Hepatocyte (in vitro differentiated cells): ENCODE measurements around the gene TMEM259. TPM values are rescaled to one million over a fixed set of nuclear protein-coding genes. Genes with fewer than 3 reads are reported as not detected.

Experiments used
- DNase-seq: peaks from one replicate; pipeline ENCODE4 v3.0.0-alpha.2; 2016; ENCODE audit warnings: low spot score
- H2AFZ ChIP-seq: fragments of 200-600 bp; sonication (generic); 2 replicates; pipeline ENCODE4 v1.6.0; 2016; ENCODE audit warnings: antibody characterized with exemption, mild to moderate bottlenecking
- H3K27ac ChIP-seq: fragments of 200-600 bp; sonication (generic); 2 replicates; pipeline ENCODE4 v1.5.1; 2016; ENCODE audit warnings: mild to moderate bottlenecking
- H3K27me3 ChIP-seq: fragments of 200-600 bp; sonication (generic); 2 replicates; pipeline ENCODE4 v1.6.1; 2016
- H3K36me3 ChIP-seq: fragments of 200-600 bp; sonication (generic); replicated peaks from 2 replicates; pipeline ENCODE4 v1.5.1; 2016; ENCODE audit warnings: low read depth; ENCODE audit not compliant: insufficient read depth
- H3K4me1 ChIP-seq: fragments of 200-600 bp; sonication (generic); 2 replicates; pipeline ENCODE4 v1.5.1; 2016; ENCODE audit warnings: mild to moderate bottlenecking, moderate library complexity; ENCODE audit not compliant: insufficient read depth
- H3K4me2 ChIP-seq: fragments of 200-600 bp; sonication (generic); 2 replicates; pipeline ENCODE4 v1.6.0; 2016
- H3K4me3 ChIP-seq: fragments of 200-600 bp; sonication (generic); 2 replicates; pipeline ENCODE4 v1.5.1; 2016; ENCODE audit warnings: mild to moderate bottlenecking
- H3K79me2 ChIP-seq: fragments of 200-600 bp; sonication (generic); 2 replicates; pipeline ENCODE4 v1.6.0; 2017; ENCODE audit warnings: mild to moderate bottlenecking
- H3K9me2 ChIP-seq: fragments of 200-600 bp; sonication (generic); replicated peaks from 2 replicates; pipeline ENCODE4 v1.6.0; 2017; ENCODE audit warnings: mild to moderate bottlenecking; ENCODE audit not compliant: insufficient read depth
- H3K9me3 ChIP-seq: fragments of 200-600 bp; sonication (generic); 2 replicates; pipeline ENCODE4 v1.5.1; 2016; ENCODE audit warnings: low read depth, mild to moderate bottlenecking
- H4K20me1 ChIP-seq: fragments of 200-600 bp; sonication (generic); 2 replicates; pipeline ENCODE4 v1.6.0; 2016; ENCODE audit warnings: mild to moderate bottlenecking; ENCODE audit not compliant: insufficient read depth, poor library complexity, severe bottlenecking
- EZH2 ChIP-seq: fragments of 200-600 bp; sonication (generic); IDR thresholded peaks from 2 replicates; pipeline ENCODE4 v1.6.1; 2016; ENCODE audit warnings: antibody characterized with exemption, mild to moderate bottlenecking, borderline replicate concordance
- EZH2phosphoT487 ChIP-seq: fragments of 200-600 bp; sonication (generic); IDR thresholded peaks from one replicate; pipeline ENCODE4 v1.6.1; 2018; ENCODE audit warnings: antibody characterized with exemption, mild to moderate bottlenecking, low read depth, moderate library complexity; ENCODE audit not compliant: unreplicated experiment, severe bottlenecking
- WGBS: methylation state at CpG from one replicate; pipeline ENCODE4 v1.1.6; 2016; ENCODE audit warnings: low lambda C conversion rate; ENCODE audit errors: missing lambda C conversion rate; 5-methylcytosine and 5-hydroxymethylcytosine counted together
- polyA plus RNA-seq: library from polyadenylated mRNA; unstranded; fragments of >200 nt; fragmentation: Nextera tagmentation; extraction: Ambion mirVana; gene quantifications from 2 replicates; pipeline ENCODE4 v1.2.1, GENCODE V29; 2016
- total RNA-seq: library from RNA; depleted of rRNA; stranded (reverse); fragments of >200 nt; gene quantifications from 2 replicates; pipeline ENCODE4 v1.2.3, GENCODE V29; 2014
- TF ChIP-seq, protein P1 (sequence below): fragments of 200-600 bp; sonication (generic); IDR thresholded peaks from 2 replicates; pipeline ENCODE4 v1.5.1; 2016; ENCODE audit warnings: antibody characterized with exemption, mild to moderate bottlenecking; ENCODE audit not compliant: poor library complexity

Gene TMEM259
- total and polyA plus RNA-seq, 2 experiments from 2014 or later: 169 to 311 TPM

DNA sequence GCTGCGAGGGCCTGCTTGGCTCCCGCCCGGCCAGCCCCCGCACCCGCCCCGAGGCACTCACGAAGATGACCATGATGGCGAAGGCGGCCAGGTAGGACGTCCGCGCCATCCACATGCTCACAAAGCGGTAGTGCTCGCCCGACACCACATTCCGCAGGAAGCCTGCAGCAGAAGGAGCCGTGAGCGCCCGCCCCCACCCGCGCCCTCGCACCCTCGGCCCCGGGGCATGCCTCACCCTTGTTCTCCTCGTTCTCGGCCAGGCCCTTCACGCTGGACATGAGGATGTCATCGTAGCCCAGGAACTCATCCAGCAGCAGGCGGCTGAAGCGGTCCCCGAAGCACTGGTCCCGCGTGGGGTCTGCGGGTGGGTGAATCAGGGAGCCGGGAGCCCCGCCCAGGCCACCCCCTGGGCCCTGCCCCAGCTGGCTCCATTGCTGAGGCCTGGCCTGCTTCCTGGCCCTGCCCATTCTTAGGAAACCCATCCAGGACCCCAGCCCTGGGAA is 9.0 kb downstream of the TMEM259 start:
- Histone ChIP-seq H2AFZ (no peak overlapping the region), H3K9me2 (no peaks in the 10 kb centered on the region), H3K4me3 (no peak overlapping the region), H3K79me2 (peaks cover 36% of the 10 kb centered on the region), H3K27me3 (no peaks in the 10 kb centered on the region), H3K4me1 (peaks cover 12% of the 10 kb centered on the region), H4K20me1 (peaks cover 28% of the 10 kb centered on the region), H3K9me3 (no peaks in the 10 kb centered on the region), H3K27ac (no peak overlapping the region), H3K36me3 (no peaks in the 10 kb centered on the region), H3K4me2 (no peak overlapping the region)
- DNase-seq: no peak
- TF ChIP-seq EZH2phosphoT487 (no peak), EZH2 (no peak)
- TF ChIP-seq, protein P1, sequence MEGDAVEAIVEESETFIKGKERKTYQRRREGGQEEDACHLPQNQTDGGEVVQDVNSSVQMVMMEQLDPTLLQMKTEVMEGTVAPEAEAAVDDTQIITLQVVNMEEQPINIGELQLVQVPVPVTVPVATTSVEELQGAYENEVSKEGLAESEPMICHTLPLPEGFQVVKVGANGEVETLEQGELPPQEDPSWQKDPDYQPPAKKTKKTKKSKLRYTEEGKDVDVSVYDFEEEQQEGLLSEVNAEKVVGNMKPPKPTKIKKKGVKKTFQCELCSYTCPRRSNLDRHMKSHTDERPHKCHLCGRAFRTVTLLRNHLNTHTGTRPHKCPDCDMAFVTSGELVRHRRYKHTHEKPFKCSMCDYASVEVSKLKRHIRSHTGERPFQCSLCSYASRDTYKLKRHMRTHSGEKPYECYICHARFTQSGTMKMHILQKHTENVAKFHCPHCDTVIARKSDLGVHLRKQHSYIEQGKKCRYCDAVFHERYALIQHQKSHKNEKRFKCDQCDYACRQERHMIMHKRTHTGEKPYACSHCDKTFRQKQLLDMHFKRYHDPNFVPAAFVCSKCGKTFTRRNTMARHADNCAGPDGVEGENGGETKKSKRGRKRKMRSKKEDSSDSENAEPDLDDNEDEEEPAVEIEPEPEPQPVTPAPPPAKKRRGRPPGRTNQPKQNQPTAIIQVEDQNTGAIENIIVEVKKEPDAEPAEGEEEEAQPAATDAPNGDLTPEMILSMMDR: no peak
- WGBS: 95% methylated on average over 24 of the region's 36 CpGs

- Histone ChIP-seq H4K20me1 (peaks cover 18% of the 10 kb centered on the region), H3K9me2 (no peaks in the 10 kb centered on the region), H3K27ac (no peak overlapping the region), H3K36me3 (no peaks in the 10 kb centered on the region), H3K27me3 (no peaks in the 10 kb centered on the region), H2AFZ (no peak overlapping the region), H3K79me2 (peaks cover 25% of the 10 kb centered on the region), H3K4me1 (peaks cover 4% of the 10 kb centered on the region), H3K9me3 (no peaks in the 10 kb centered on the region), H3K4me3 (no peak overlapping the region), H3K4me2 (no peak overlapping the region)
- WGBS: 98% methylated on average over 38 of the region's 56 CpGs
- no peak for DNase-seq
- TF ChIP-seq, protein P1: no peak
- TF ChIP-seq EZH2 (no peak), EZH2phosphoT487 (no peak)
Observed at GRCh38 chr19:1010586-1011510, 10.1 kb downstream of the TMEM259 start.

DNA sequence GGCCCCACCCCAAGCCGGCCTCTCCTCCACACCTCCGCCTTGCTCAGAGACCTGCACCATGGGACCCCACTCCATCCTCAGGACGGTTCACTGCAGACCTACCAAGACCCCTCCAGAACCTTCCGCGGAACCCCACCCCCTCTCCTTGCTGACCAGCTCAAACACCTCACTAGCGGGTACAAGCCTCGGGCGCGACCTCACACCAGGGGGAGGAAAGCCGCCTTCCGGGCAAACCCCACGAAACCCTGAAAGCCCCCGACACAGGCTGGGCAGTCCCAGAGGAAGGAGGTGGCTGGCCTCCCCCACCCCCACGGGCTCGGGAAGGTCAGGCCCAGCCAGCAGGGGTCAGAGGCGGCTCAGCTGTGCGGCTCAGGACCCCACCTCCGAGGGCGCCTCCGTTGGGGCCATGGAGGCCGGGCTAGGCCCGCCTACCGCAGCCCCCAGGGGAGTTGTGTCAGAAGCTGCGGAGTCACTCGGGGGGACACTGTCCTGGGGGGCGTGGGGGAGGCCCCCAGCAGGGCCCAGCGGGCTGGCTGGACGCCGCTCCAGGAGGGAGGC is 10.9 kb downstream of the TMEM259 start:
- WGBS: 94% methylated on average over 22 of the region's 29 CpGs
- TF ChIP-seq, protein P1: no peak
- no peak for TF ChIP-seq EZH2phosphoT487
- TF ChIP-seq EZH2: no peak
- no peaks in the 10 kb centered on the region for H3K4me1 ChIP-seq
- H3K27me3 ChIP-seq: no peaks in the 10 kb centered on the region
- H3K4me2 ChIP-seq: no peak overlapping the region
- H2AFZ ChIP-seq: no peak overlapping the region
- H4K20me1 ChIP-seq: peaks cover 10% of the 10 kb centered on the region
- no peak overlapping the region for H3K4me3 ChIP-seq
- H3K9me3 ChIP-seq: no peaks in the 10 kb centered on the region
- H3K9me2 ChIP-seq: no peaks in the 10 kb centered on the region
- DNase-seq: no peak
- peaks cover 18% of the 10 kb centered on the region for H3K79me2 ChIP-seq
- no peaks in the 10 kb centered on the region for H3K36me3 ChIP-seq
- H3K27ac ChIP-seq: no peak overlapping the region
